Measurements from ENCODE around the gene IL17B.

The IL17B gene, protein sequence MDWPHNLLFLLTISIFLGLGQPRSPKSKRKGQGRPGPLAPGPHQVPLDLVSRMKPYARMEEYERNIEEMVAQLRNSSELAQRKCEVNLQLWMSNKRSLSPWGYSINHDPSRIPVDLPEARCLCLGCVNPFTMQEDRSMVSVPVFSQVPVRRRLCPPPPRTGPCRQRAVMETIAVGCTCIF

GRCh38 chr5:149379177-149379761 is at the start of gene IL17B:
Gene IL17B (minus strand): TSS chr5:149379292. CDS start chr5:149379225, 67 bp downstream.
- no peak for DNase-seq

DNA sequence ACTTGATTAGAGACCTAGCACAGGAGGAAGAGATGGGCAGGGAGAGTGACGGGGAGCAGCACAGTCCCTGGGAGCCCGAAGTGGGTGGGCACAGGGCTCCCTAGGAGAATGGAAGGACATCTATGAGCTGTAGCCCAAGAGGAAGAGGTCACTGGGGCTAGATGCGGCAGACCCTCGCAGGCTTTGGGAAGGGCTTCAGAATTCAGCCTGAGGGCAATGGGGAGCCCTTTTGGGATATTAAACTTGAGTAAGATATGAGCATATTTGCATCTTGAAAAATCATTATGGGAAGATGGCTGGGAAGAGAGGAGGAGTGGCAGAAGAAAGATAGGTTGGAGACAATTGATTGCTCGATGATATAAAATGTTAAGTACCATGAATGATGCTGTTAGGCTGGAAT is 48.9 kb upstream of the IL17B start:
- no peak for DNase-seq

GRCh38 chr5:149427374-149427773 is 48.3 kb upstream of the IL17B start:
- no peak for DNase-seq

DNA sequence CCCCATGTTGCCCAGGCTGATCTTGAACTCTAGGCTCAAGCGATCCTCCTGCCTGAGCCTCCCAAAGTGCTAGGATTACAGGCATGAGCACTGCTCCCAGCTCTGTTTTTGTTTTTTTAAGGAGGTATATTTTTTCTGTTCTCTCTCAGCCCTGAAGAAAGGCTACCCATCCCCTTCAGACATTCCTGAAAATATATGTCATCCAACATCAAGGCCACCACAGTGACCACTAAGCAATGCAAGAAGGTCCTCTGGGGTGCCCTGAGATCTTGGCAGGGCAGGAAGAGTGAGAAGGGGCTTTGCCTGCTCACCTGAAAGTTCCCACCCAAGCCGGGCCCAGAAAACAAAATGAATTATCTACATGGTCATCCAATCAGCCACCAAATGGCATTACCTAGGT is 47.8 kb upstream of the IL17B start:
- DNase-seq, result no peak

DNA sequence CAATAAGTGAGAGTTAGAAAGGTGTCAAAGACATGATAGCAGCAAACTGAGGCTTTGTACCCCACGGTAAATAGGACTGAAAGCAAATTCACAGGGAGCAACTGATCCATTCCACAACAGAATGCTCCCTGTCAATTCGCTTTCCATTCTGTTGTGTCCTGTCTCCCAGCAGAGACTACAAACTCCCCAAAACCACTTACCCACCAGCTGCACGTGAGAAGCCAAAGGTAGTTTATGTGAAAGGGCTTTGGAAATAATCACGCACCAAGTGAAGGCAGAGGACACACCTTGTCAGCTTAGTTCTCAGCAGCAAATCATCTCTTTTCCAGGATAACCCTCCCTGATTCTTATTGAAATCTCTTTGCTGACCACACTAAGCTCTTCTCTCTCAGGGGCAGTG is 46.6 kb upstream of the IL17B start:
- no peak for DNase-seq

DNA sequence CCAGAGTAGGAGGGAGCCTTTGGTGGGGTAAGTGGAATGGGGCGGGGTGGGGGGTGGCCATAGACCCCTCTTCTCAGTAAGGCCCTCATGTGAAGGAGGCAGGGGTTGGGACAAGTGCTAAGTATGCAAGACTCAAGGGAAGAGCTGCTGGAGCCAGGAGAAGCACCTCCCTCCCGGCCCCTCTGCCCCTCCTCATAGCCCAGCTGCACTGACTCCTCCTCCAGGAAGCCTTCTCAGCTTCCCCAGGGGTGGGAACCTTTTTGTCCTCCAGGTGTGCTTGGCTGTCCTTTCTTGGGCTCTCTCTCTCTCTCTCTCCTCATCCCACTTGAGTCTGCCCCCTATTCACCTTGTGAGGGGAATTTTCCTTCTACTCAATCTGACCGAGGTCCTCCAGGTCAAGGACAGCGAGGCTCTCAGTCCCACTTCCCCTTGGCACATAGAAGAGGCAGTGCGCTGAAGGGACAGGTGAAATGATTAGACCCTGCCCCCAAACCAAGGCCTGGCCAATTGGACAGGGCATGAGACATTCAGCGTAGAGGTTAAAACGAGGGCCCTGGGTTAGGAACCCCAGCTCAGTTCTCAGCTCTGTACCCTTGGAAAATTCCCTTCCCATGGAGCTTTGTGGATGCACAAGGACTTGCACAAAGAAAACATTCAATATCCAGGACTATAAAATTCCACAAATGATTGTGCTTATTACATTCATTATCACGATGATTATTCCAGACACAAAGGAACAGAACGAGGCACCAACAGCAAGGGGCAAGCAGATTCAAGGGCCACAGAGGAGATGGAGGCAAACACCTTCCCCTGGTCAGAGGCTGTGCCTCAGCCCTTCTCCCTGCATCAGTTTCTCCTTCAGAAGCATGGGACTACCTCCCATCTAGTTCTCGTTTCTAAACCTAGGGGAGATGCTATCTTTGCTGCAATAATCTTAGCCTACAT is 45.6 kb upstream of the IL17B start:
- DNase-seq, result no peak

- DNase-seq, result no peak
Measured at GRCh38 chr5:149423794-149424268, 44.7 kb upstream of the IL17B start.

GRCh38 chr5:149423049-149423793 is 44.1 kb upstream of the IL17B start:
- no peak for DNase-seq

DNA sequence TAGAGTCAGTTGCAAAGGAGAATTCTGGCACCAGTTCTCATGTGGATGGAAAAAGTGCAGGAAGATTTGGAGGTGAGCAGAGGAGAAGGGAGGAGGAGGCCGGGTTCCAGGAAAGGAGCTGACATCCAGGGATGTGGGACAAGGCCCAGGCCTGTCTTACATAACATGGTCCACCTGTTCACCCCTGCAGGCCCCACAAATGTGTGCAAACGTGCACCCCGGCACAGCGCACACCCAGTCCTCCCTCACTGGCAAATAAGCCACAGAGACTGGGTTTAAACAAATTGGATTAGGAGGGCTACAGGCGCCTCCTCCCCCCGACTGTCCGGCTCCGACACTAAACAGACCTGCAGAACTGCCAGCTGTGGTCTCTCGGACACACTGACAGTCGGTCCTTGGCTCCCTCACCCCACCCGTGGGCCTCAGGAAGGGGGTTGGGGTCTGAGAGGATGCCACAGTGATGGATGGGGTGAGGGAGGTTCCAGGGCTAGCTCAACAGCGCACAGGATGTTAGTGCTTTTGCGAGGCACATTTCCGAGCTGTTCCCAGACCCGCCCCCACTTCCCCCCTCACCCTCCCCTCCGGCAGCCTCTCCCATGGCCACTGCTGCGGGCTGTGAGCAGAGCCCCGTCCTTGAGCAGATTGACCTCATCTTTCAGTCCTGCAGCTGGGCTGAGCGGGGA is 43.4 kb upstream of the IL17B start:
- no peak for DNase-seq

DNA sequence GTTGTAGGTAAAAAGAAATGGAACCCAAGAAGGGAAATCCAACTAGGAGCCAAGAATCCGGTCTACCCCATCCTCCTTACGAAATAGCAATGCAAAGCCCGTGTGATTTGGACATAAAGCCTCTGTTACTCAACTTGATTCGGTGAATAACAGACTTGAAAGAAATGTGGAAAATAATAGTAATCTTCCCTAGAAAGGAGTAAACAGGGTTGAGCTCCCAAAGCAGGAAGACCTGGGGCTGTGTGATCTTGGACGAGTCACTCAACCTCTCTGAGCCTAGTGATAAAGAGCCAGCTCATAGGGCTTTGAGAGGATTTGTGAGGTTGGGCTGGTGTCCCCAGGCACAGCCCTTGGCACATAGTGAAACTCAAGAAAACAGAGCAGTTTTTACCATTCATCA is 42.7 kb upstream of the IL17B start:
- no peak for DNase-seq

- DNase-seq, result no peak
Measured at GRCh38 chr5:149421372-149421685, 42.2 kb upstream of the IL17B start.

DNA sequence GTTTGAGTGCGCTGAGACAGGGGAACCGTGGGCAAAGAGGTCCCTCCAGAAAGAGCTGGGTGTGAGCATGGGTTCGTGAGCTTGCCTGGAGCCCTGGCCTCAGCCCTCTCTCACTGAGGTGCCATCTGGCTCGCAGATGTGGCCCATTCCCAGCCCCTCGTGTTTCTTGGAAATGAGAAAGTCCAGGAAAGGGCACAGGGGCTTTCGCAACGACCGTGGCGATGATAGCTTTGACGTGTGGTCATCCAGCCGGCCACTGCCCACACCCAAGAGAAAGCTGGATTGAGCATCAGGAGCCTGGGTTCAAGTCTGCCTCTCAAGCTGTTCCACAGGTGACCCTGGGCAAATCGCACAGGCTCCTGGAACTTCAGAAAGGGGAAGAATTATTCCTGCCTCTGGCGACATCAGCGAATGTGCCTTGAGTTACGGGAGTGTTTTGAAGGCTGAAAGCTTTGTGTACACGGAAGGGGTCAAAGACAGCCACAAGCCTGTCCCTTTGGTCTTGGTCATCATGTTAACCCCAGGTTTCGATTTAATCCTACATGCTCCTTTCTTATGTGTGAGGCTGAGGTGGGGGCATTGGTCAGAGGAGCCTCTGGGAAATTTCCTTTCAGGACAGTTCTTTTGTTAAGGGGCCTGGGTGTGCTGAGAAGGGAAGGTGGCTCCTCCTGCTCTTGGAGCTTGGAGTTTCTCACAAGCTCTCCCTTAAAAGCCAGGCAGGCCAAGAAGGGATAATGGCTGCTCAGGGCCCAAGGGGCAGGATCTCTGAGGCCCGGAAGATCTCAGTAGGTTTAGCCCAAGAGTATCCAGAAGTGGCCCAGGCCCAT is 41.7 kb upstream of the IL17B start:
- no peak for DNase-seq

DNA sequence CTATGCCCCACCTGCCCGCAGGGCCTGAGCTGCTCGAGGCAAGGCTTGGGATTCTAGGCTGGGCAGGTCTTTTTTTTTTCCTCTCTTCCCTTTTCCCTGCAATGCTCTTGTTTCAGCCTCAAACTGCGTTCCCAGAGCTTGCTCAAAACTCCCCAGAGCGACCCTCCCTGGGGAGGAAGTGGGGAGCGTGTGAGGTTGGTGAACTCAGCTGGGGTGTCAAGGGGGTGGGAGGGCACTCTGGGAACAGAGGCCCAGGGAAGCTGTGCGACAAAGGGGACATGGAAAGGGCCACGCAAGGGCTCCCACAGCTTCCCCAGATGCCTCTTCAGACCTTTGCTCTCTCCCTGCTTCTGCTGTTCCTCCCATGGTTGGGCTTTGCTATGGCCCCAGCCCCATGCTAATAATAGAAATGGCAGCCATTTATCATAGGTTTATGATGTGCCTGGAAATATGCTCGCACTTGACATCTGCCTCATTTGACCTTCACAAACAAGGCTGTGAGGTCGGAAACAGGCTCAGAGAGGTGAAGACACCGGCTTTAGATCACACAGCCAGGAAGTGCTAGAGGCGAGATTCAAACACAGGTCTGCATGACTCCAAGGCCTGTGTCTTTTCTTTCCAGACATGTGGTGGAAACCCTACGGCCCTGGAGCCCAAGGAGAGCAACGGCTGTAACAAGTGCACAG is 40.9 kb upstream of the IL17B start:
- no peak for DNase-seq

GRCh38 chr5:149419532-149419858 is 40.4 kb upstream of the IL17B start:
- DNase-seq, result no peak

- no peak for DNase-seq
Measured at GRCh38 chr5:149418910-149419531, 39.9 kb upstream of the IL17B start.

DNA sequence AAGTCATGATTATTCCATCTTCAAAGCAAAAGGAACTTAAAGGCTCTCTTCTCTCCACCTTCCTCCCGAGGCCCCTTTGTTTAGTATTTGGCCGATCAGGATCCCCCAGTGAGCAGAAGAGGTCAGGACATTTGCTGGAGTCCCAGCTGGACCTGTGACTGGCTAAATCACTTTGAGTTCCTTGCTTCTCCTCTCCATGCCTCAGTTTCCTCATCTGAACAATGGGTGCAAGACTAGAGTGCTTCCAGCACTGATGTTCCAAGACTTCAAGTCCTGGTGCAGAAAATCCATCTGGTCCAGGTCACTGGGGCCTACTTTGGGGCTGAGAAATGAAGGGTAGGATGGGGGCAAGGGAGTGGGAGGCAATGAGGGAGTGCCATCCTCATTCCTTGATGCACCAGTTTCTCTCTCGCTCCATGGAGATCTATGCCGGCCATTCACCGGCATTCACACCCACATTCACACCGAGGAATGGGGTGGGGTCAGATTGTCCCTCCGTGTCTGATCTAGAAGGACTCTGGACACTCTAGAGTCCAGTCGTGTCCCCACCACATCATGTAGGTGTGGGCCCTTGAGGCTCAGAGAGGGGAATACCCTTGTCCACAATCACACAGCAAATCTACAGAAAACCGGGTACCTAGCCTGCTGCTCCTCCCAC is 38.7 kb upstream of the IL17B start:
- no peak for DNase-seq

DNA sequence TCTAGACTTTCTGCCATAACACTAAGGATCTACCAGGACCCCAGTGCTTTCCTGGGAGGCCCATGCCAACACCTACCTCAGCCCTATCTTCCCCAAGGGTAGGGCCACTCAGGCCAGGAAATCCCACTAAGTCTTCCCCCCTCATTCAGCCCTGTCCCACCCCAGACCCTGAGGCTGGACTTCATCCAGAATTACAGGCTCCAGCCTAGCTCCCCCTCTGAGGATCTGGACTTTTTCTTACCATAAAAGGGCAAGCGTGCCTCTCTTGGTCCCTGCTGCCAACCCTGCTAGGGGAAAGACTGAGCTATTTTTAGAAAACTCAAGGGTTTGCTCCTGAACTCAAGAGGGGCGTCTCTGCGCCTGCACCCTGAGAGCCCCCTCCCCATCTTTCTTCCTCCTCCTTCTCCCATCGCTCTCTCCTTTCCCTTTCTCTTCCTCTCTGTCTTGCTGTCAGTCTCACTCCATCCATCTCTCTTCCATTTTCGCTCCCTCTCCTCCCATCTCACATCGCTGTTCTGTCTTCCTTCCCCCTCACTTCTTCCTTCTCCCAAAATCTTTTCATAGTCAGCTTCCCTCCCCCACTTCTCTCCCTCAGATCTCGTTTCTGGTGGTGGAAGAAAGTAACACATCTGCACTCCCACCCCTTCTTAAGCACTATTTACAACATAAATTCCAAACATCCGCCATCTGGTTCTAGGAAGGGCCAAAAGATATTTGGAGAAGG is 38.1 kb upstream of the IL17B start:
- DNase-seq, result no peak

DNA sequence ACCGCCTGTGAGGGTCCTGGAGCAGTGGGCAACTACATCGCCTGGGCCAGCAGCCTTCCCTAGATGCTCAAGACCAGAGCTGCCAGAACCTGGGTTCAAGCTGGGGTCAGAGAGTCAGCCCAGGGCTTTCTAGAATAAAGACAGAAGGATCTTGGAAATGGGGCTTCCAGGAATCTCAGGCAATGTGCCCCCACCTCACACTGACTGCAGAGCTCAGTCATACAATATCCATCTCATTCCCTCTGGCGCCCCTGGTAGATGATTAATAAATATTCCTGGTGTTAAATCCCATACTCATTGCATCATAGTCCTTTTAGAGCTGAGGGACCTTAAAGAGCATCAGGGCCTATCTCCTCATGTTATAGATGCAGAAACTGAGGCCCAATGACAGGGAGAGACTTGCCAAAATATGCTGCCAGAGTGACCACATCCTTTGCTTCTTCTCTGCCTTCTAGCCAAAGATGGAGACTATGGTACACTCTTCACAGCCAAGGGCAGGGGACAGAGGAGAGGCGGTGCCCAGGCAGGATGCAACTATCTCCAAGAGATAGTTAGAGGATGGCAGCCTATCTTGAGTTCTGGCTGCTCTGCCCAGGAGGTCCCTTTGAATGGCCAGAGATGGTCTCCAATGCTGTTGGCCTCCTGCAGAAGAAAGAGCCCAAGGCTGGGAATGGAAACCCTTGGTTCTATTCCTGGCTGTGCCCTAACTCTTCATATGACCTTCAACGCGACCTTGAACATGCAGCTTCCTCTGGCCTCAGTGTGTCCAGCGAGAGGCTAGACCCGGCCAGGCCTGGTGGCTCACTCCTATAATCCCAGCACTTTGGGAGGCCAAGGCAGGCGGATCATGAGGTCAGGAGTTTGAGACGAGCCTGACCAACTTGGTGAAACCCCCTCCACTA is 36.2 kb upstream of the IL17B start:
- no peak for DNase-seq

All from CD4-positive, alpha-beta T cell treated with Interferon gamma for 1 hour (primary cell).